Brain pericyte (primary cell): ENCODE data around the gene SELENON.
"Not testable (repeated sequence)": the region's sequence is repeated elsewhere in the genome, so short reads cannot be mapped to it uniquely, and the experiment has no call there.

Experiments used
- DNase-seq: peaks from one replicate; pipeline ENCODE4 v3.0.0-alpha.2; 2012; ENCODE audit warnings: low read depth, low spot score

SELENON gene

GRCh38 chr1:25828491-25828890 is 28.5 kb downstream of the SELENON start:
- DNase-seq = no peak

GRCh38 chr1:25829046-25829445 is 29.1 kb downstream of the SELENON start:
- DNase-seq = no peak

- no peak for DNase-seq
Measured at GRCh38 chr1:25831569-25832196, 31.7 kb downstream of the SELENON start.

GRCh38 chr1:25832336-25833037 is 32.5 kb downstream of the SELENON start:
- no peak for DNase-seq

GRCh38 chr1:25833158-25833557 is 33.2 kb downstream of the SELENON start:
- DNase-seq = no peak

GRCh38 chr1:25834894-25835293 is 34.9 kb downstream of the SELENON start:
- DNase-seq = no peak

GRCh38 chr1:25836695-25837094 is 36.7 kb downstream of the SELENON start:
- no peak for DNase-seq

- DNase-seq = no peak
Measured at GRCh38 chr1:25837262-25837875, 37.4 kb downstream of the SELENON start.

GRCh38 chr1:25839808-25840207 is 39.8 kb downstream of the SELENON start:
- not testable (repeated sequence) for DNase-seq

- no peak for DNase-seq
Measured at GRCh38 chr1:25843483-25843882, 43.5 kb downstream of the SELENON start.

- DNase-seq = no peak
Measured at GRCh38 chr1:25844536-25845337, 44.7 kb downstream of the SELENON start.

- no peak for DNase-seq
Measured at GRCh38 chr1:25845664-25846063, 45.7 kb downstream of the SELENON start.

GRCh38 chr1:25847929-25848328 is 47.9 kb downstream of the SELENON start:
- no peak for DNase-seq

- DNase-seq = no peak
Measured at GRCh38 chr1:25848531-25848930, 48.5 kb downstream of the SELENON start.

GRCh38 chr1:25854554-25854953 is 54.6 kb downstream of the SELENON start:
- no peak for DNase-seq

GRCh38 chr1:25856856-25857255 is 56.9 kb downstream of the SELENON start:
- no peak for DNase-seq

- DNase-seq = no peak
Measured at GRCh38 chr1:25858494-25858893, 58.5 kb downstream of the SELENON start.

GRCh38 chr1:25858906-25859789 is 59.2 kb downstream of the SELENON start, which contains the start of gene AUNIP:
AUNIP (minus strand) TSS chr1:25859457; CDS start chr1:25859357, 100 bp downstream.
- DNase-seq = peak; percentile 40

GRCh38 chr1:25861316-25862286 is 61.6 kb downstream of the SELENON start:
- DNase-seq = no peak
